Panc1 (cell line): ENCODE data around the gene TFG. TPM values are rescaled to one million over a fixed set of nuclear protein-coding genes. Genes with fewer than 3 reads are reported as not detected.

Source experiments
- ATAC-seq: fragments of 200-7000 bp; cut with Tn5 transposase; 2 replicates; pipeline ENCODE4 v1.9.1; 2020; ENCODE audit warnings: mild to moderate bottlenecking, moderate library complexity
- BruUV-seq: library from RNA; stranded (reverse); fragments of 400-500 nt; replicated peaks from 2 replicates; lab custom pipeline; 2021; lab: Mats Ljungman, UMichigan
- CTCF ChIA-PET: fragments of 300-600 bp; sonication (Branson Sonifier 250); formaldehyde crosslinking; loops from one replicate; lab custom pipeline; 2022; ENCODE audit warnings: antibody characterized with exemption; lab: Charles Lee
- POLR2A ChIA-PET: fragments of 300-600 bp; sonication (Branson Sonifier 250); formaldehyde crosslinking; loops from one replicate; lab custom pipeline; 2022; ENCODE audit warnings: antibody characterized with exemption; lab: Charles Lee
- DNase-seq: peaks from one replicate; pipeline ENCODE4 v3.0.0-alpha.2; 2010; ENCODE audit warnings: low read depth, low spot score
- H3K27ac ChIP-seq: 2 replicates; pipeline ENCODE4 v1.5.1; 2011; ENCODE audit warnings: mild to moderate bottlenecking, low read length, inconsistent platforms
- H3K27me3 ChIP-seq: fragments of 200-500 bp; sonication (Bioruptor generic); 2 replicates; pipeline ENCODE4 v1.6.0; 2014; ENCODE audit warnings: low read length, inconsistent platforms; ENCODE audit not compliant: control insufficient read depth, insufficient read depth
- H3K36me3 ChIP-seq: fragments of 200-500 bp; sonication (Bioruptor generic); 2 replicates; pipeline ENCODE4 v1.5.1; 2014; ENCODE audit warnings: inconsistent platforms, mild to moderate bottlenecking, low read length, moderate library complexity; ENCODE audit not compliant: control insufficient read depth, insufficient read depth
- H3K4me1 ChIP-seq: 2 replicates; pipeline ENCODE4 v1.5.1; 2011; ENCODE audit warnings: inconsistent platforms, mild to moderate bottlenecking, low read length, moderate library complexity; ENCODE audit not compliant: control insufficient read depth, insufficient read depth
- H3K4me3 ChIP-seq, 2 experiments: 2 replicates each; pipeline ENCODE4 v1.5.1; 2011 to 2012; ENCODE audit warnings: low read depth in 2 of 2, low read length in 2 of 2, mild to moderate bottlenecking in 2 of 2, inconsistent platforms in 1 of 2, moderate library complexity in 1 of 2
- H3K9me3 ChIP-seq: fragments of 200-500 bp; sonication (Bioruptor generic); 2 replicates; pipeline ENCODE4 v1.5.1; 2014; ENCODE audit warnings: low read depth, mild to moderate bottlenecking, inconsistent platforms, low read length, moderate library complexity; ENCODE audit not compliant: control insufficient read depth, insufficient read depth
- CTCF ChIP-seq: fragments of 450-650 bp; IDR thresholded peaks from 2 replicates; pipeline ENCODE4 v1.5.1; 2017; ENCODE audit warnings: mild to moderate bottlenecking
- POLR2AphosphoS5 ChIP-seq: IDR thresholded peaks from 2 replicates; pipeline ENCODE4 v1.6.1; 2012; ENCODE audit warnings: mild to moderate bottlenecking, low read depth, low read length, moderate library complexity
- REST ChIP-seq, 2 experiments: IDR thresholded peaks; 2 replicates each; pipeline ENCODE4 v1.6.1; 2011 to 2012; ENCODE audit warnings: low read depth in 2 of 2, control low read depth in 1 of 2, low read length in 1 of 2, mild to moderate bottlenecking in 1 of 2, moderate library complexity in 1 of 2; ENCODE audit not compliant: insufficient read depth in 1 of 2
- SIN3A ChIP-seq: IDR thresholded peaks from 2 replicates; pipeline ENCODE4 v1.6.1; 2012; ENCODE audit warnings: low read depth, mild to moderate bottlenecking, low read length, moderate library complexity, borderline replicate concordance; ENCODE audit not compliant: insufficient read depth
- TCF7L2 ChIP-seq: IDR thresholded peaks from 2 replicates; pipeline ENCODE4 v1.6.1; 2011; ENCODE audit warnings: mild to moderate bottlenecking, low read depth, low read length, inconsistent platforms
- in situ Hi-C: cut with HindIII; loops from 2 replicates; pipeline ENCODE4 v1.10.0; 2016; ENCODE audit warnings: low sequenced_read_pairs, low pct_unique_long_range_greater_than_20kb
- intact Hi-C: fragments of 100-400 bp; cut with micrococcal nuclease; formaldehyde crosslinking; loops from one replicate; pipeline ENCODE4 v1.10.0; 2022; ENCODE audit not compliant: unreplicated experiment
- total RNA-seq: library from RNA; stranded (reverse); gene quantifications from one replicate; pipeline ENCODE4 v1.2.1, GENCODE V29; 2021; ENCODE audit not compliant: unreplicated experiment

The TFG gene
- total RNA-seq, 1 experiment from 2014 or later, result 159 TPM

- no peaks in the 10 kb centered on the region for H3K9me3 ChIP-seq
- ATAC-seq (0 out of 2 replicates have a peak, but pooled peaks have one; percentile 26), DNase-seq (no peak)
- no peaks in the 10 kb centered on the region for H3K4me1 ChIP-seq
- no peak overlapping the region for H3K27ac ChIP-seq
- ChIA-PET POLR2A (no interaction called here), CTCF (no interaction called here)
- H3K4me3 ChIP-seq, result no peak overlapping the region
- no TSS peak for BruUV-seq
- no peaks in the 10 kb centered on the region for H3K27me3 ChIP-seq
- H3K36me3 ChIP-seq, result peaks cover 90% of the 10 kb centered on the region
- intact Hi-C loops, result no loop called here
- in situ Hi-C loops, result no loop called here
- no peak for TF ChIP-seq TCF7L2
- no peak for TF ChIP-seq REST (IDR thresholded peaks at IDR 0.05; ENCODE audit: insufficient read depth in 1 of 2, low read depth in 2 of 2, low read length in 1 of 2)
- TF ChIP-seq SIN3A, result no peak
- no peak for TF ChIP-seq CTCF
- no peak for TF ChIP-seq POLR2AphosphoS5
Observed at GRCh38 chr3:100740207-100740606, 30.9 kb downstream of the TFG start.

DNA sequence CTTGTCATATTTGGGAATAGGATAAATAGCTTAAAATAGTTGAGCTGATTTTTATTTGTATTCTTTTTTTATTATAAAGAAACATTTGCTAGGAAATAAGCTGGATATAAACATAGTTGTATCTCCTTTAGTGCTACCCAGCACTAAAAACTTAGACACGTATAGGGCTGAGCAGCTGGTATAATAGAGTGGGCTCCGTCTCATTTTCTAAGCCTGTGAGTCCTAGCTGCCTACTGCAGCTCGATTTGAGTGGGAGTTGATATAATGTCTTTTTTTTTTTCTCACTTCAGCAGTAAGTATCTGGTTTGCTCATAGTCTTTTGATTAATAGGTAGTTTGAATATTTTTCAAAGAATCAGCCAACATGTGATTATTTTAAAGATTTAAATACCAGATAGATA, 34.2 kb downstream of the TFG start:
- in situ Hi-C loops, result no loop called here
- Histone ChIP-seq H3K36me3 (peaks cover 92% of the 10 kb centered on the region), H3K4me1 (no peaks in the 10 kb centered on the region), H3K27ac (no peak overlapping the region), H3K9me3 (no peaks in the 10 kb centered on the region), H3K27me3 (no peaks in the 10 kb centered on the region), H3K4me3 (no peak overlapping the region)
- ChIA-PET CTCF (interaction anchor here (0.5 kb wide), 1 partner anchor 281 kb away, joined by 3 read pairs; no protein-coding TSS in a partner anchor), POLR2A (interaction anchor here (0.6 kb wide), 1 partner anchor 16 kb away, joined by 4 read pairs; no protein-coding TSS in a partner anchor)
- no peak for DNase-seq
- intact Hi-C loops, result no loop called here
- BruUV-seq, result no TSS peak
- TF ChIP-seq POLR2AphosphoS5, result no peak
- no peak for TF ChIP-seq TCF7L2
- no peak for TF ChIP-seq CTCF
- TF ChIP-seq SIN3A, result no peak
- TF ChIP-seq REST (IDR thresholded peaks at IDR 0.05; ENCODE audit: insufficient read depth in 1 of 2, low read depth in 2 of 2, low read length in 1 of 2), result no peak
- no peak for ATAC-seq
